Cardiac ventricle fibroblast (primary cell): ENCODE results near the gene MC5R. TPM values are rescaled to one million over a fixed set of nuclear protein-coding genes. Genes with fewer than 3 reads are reported as not detected.

Experiments used
- total RNA-seq: library from RNA; depleted of rRNA; stranded (reverse); fragments of >200 nt; gene quantifications from 2 replicates; pipeline ENCODE4 v1.2.3, GENCODE V29; 2015

MC5R gene
- not detected in 2 replicates for total RNA-seq

GRCh38 chr18:13823707-13824395 lies at the start of gene MC5R:
MC5R (plus strand) TSS chr18:13824149; CDS start chr18:13825766, 1,617 bp downstream.

Other genes with a start within 250 kb of the MC5R start
- 8.2 and 15.5 TPM in 2 replicates for gene FAM210A, start 97.6 kb upstream of the MC5R start, total RNA-seq
- 15.6 and 20.5 TPM in 2 replicates for gene RNMT, start 97.5 kb upstream of the MC5R start, total RNA-seq
- gene MC2R, start 91.4 kb downstream of the MC5R start, total RNA-seq = not detected in 2 replicates